Measurements from ENCODE around the gene PERM1.
"Not testable (repeated sequence)": the region's sequence is repeated elsewhere in the genome, so short reads cannot be mapped to it uniquely, and the experiment has no call there.

The PERM1 gene

DNA sequence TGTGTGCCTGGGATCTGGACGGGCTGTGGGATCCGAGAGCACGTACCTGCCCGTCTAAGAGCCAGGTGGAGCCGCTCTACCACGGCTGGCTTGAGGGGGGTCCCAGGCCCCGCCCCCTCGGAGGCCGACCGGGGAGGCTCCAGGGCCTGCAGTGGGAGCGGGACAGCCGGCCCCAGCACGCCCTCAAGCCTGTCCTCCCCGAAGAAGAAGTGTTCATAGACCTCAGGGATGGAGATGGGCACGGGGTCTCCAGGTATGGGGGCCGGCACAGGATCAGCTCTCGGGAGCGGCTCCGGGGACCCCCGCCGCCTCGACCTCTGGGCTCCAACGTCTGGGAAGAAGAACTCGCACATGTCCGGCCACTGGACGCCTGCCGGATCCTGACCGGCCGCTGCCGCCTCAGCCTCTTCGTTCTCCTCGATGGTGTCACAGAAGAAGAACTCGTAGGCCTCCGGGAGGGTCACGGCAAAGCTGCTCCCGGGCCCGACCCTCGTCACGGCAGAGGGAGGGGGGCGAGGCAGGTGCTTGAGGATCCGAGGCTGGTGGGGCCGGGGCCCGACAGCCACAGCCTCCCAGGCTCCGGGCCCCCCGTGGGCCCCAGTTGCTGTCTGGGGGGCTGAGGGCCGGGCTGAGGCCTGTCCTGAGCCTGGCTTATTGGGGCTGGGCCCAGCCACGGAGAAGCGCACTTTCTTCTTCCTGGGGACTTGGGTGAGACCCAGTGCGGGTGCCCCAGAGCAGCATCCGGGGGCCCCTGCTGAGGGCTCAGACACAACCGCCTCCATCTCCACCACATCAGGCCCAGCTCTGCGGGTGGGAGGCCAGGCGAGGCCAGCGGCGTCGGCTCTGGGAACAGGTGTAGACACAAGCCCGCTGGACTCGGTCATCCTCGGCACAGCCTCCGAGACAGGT is 2.8 kb downstream of the PERM1 start:
- DNase-seq (ENCODE audit: low read depth): no peak

DNA sequence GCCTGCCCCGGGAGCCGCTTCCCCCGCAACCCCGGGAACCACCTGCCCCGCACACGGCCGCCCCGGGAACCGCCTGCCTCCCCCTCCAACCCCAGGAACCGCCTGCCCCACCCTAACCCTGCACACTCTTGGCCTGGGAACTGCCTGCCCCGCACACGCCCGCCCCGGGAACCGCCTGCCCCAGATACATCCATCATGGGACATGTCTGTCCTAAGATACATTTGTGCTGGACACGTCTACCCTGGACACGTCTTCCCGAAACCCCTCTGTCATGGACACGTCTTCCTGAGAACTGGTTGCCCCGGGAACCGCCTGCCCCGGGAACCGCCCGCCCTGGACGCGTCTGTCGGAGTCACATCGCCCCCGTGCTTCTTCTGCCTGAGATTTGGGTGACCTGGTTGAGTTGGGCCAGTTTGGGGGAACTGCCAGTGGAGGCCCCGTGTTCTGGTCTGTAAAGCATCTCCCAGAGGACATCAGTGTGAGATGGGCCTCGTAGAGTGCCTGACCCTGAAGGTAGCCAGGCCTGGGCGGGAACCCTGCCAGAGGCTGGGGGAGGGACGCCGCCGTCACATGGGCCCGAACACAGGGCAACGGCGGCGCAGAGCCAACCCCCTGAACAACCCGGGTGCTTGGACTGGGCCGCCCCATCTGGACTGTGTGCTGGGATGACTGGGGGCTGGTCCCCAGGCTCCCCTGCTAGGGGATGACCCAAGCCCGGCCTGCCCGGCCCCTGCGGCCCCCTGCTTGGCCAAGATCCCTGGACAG is 3.6 kb downstream of the PERM1 start:
- DNase-seq (ENCODE audit: low read depth): no peak

DNA sequence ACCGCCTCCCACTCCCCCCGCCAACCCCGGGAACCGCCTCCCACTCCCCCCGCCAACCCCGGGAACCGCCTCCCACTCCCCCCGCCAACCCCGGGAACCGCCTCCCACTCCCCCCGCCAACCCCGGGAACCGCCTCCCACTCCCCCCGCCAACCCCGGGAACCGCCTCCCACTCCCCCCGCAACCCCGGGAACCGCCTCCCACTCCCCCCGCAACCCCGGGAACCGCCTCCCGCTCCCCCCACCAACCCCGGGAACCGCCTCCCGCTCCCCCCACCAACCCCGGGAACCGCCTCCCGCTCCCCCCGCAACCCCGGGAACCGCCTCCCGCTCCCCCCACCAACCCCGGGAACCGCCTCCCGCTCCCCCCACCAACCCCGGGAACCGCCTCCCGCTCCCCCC is 5.1 kb downstream of the PERM1 start:
- not testable (repeated sequence) for DNase-seq (ENCODE audit: low read depth)

DNA sequence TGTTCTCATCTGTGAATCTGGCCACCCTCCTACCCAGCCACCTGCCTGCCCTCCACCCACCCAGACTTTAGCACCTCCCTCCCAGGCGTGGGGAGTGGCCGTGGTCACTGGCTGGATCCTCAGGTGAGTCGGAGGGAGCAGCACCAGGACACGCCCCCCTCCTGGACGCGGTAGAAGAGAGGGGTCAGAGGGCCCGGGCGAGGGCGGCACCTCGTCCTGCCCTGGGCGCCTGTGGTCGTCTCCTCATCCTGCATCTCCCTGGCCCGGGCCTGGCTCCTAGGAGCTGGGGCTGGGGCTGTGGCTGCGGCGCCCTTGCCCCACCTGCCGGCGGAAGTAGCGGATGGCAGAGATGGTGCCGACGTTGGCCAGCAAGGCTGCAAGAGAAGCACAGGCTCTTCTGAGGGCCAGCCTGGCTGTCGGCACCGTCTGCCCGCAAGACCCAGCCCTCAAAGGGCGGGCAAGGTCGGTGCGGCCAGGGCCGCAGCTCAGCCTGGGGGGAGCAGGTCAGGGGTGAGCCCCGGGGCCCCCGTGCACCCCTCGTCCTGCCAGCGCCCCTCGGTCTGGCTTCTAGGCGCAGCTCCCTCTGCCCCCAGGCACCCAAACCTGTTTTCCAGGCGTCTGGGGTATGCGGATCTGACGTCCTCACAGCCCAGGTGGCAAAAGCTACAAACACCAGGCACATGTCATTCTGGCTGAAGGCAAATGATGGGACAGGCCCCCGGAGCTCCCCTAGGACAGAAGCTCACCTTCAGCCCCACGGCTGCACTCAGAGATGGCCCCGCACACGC is 5.8 kb downstream of the PERM1 start:
- peak; percentile 50 for DNase-seq (ENCODE audit: low read depth)

DNA sequence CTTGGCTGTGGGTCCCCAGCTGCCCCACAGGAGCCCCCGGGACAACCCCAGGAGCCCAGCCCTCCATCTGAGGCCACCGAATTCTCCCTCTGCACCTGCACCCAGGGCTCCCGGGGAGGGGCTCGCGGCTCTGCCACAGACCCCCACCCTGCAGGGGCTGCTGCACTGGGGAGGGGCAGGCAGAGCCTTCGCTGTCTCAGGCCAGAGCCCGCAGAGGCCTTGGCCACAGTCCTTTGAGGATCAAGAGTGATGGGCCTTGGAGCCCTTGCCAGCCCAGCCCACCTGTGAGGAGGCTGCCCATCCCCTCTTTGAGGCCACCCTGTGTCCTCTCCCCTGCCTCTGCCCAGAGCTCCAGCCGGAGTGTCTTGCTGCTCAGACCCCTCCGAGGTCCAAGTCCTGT is 6.5 kb downstream of the PERM1 start:
- DNase-seq (ENCODE audit: low read depth): no peak

DNA sequence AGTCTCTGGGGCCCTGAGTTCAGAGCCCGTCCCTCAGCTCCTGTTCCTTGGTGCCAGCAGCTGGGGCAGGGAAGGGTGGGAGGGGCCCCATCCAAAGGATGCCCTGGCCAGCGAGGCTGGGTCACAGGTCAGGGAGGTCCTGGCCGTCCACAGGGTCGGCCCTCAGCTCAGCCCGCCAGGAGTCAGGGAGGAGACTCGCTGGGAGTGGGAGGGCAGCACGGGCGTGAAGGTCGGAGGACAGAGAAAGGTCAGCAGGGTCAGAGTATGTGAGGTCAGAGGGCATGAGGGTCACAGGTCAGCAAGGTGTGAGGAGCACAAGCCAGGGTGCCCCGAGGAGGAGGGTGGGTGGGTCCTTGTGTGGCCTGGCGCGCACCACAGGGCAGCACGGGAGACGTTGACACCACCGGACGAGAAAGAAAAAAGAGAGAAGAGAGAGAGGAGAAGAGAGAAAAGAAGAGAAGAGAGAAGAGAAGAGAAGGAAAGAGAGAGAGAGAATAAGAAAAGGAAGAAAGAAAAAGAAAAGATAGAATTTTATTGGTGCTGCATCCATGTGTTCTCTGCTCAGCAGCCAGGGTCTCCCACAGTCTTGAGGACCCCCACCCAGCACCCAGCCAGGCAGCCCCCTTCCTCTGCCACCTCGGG is 7.1 kb downstream of the PERM1 start:
- no peak for DNase-seq (ENCODE audit: low read depth)

DNA sequence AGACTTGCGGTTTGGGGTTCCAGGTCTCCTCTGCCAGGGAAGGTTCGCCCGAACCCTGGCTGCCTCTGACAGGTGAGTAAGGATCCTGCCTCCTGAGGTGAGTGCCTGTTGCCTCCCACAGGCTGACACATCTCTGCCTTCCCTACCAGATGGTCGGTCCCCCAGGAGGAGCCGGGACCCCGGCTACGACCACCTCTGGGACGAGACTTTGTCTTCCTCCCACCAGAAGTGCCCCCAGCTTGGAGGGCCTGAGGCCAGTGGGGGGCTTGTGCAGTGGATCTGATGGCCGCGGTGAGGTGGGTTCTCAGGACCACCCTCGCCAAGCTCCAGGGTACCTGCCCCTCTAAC is 7.6 kb downstream of the PERM1 start:
- DNase-seq (ENCODE audit: low read depth): no peak

DNA sequence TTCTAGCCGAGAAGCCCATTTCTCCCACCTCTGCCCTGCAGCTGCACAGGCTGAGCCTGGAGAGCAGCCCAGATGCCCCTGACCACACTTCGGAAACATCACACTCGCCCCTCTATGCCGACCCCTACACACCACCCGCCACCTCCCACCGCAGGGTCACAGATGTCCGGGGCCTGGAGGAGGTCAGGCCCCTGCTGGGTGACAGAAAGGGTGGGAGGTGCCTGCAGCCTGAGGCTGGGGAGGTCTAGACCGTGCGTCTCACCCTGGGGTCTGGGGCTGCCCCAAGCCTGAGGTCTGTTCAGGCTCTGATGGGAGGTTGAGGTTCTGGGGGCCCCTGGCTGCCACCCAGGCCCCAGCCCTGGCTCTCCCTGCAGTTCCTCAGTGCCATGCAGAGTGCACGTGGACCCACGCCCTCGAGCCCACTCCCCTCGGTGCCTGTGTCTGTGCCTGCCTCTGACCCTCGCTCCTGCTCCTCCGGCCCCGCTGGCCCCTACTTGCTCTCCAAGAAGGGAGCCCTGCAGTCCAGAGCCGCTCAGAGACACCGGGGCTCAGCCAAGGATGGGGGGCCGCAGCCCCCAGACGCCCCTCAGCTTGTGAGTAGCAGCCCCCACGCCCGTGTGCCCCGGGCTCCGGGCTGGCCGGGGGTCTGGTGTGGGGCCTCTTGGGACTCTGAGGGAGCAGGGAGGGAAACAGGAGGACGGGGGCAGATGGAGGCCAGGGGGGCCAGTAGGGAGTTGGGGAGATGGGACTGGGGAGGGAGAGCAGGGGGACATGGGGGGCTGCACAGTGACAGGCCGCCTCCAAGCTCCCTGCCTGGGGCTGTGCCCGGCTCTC is 8.2 kb downstream of the PERM1 start:
- no peak for DNase-seq (ENCODE audit: low read depth)

DNA sequence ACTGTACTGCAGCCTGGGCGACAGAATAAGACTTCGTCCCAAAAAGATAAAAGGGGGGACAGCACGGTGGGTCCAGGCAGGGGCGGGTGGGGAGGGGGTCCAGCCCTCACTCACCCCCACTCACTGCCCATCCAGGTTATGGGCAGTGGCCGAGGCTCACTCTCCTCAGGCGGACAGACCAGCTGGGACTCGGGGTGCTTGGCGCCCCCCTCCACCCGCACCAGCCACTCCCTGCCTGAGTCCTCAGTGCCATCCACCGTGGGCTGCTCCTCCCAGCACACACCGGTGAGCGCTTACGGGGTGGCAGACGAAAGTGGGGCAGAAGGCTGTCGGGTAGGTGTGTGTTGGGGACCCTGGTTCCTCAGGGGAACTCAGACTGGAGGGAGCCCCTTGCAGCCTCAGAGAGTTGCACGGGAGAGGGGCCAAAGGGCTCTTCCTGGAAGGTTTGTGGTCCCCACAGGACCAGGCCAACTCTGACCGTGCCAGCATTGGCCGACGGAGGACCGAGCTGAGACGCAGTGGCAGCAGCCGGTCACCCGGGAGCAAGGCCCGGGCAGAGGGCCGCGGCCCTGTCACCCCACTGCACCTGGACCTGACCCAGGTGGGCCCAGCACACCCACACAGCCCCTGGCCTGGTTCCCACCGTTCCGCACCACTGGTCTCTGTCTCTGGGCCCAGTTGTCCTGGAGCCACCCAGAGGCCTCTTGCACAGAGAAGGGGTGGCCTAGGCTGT is 9.0 kb downstream of the PERM1 start:
- DNase-seq (ENCODE audit: low read depth): no peak

DNA sequence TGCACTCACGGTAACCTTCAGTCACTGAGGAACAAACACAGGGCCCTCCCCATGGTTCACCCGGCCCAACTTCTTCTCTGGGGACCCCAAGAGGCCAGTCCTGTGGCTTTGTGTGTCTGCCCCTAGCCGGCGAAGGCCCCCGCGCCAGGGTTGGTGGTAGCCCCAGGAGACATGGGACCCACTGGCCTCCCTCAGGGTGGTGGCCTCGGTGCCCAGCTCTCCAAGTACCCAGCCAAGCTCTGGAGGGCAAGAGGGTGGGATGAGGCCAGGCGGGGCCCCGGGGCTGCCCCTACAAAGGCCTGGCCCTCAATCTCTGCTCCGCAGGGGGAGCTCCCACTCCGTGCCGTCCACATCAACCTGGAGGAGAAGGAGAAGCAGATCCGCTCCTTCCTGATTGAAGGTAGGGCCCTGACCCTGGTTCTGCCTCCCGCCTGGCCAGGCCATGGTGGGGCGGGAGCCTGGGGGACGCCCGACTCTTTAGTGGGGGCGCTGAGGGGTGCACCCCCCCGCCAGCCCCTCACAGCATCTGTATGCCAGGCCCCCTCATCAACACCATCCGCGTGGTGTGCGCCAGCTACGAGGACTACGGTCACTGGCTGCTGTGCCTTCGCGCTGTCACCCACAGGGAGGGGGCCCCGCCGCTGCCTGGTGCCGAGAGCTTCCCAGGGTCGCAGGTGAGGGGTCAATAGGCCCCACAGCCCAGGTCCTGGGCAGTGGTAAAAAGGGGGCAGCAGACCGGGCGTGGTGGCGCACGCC is 10.0 kb downstream of the PERM1 start:
- no peak for DNase-seq (ENCODE audit: low read depth)

DNA sequence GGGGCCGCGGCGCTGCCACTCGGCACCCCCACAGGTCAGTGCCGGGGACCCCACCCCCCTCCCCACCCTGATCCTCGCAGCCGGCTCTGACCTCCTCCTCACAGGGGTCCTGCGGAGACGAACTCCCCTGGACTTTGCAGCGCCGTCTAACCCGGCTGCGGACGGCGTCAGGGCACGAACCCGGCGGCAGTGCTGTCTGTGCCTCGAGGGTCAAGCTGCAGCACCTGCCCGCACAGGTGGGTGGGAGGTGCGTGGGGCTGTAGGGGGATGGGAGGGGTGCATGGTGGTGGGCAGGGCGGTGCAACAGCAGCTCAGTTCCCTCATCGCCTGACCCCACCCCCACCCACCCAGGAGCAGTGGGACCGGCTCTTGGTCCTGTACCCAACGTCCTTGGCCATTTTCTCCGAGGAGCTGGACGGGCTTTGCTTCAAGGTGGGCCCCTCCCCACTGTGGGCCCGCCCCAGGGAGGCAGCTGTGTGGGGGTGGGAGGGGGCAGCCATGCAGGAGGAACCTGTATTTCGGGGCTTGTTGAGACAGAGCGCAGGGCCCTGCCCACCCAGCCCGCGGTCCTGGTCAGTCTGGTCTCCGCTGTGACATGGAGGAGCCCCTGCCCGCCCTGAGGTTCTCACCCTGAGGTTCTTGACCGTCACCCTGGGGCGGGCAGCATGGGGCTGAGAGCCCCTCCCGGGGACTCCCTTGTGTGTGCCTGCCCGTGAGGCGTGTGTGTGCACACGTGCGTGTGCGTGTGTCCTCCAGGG is 10.7 kb downstream of the PERM1 start:
- DNase-seq (ENCODE audit: low read depth): no peak

DNA sequence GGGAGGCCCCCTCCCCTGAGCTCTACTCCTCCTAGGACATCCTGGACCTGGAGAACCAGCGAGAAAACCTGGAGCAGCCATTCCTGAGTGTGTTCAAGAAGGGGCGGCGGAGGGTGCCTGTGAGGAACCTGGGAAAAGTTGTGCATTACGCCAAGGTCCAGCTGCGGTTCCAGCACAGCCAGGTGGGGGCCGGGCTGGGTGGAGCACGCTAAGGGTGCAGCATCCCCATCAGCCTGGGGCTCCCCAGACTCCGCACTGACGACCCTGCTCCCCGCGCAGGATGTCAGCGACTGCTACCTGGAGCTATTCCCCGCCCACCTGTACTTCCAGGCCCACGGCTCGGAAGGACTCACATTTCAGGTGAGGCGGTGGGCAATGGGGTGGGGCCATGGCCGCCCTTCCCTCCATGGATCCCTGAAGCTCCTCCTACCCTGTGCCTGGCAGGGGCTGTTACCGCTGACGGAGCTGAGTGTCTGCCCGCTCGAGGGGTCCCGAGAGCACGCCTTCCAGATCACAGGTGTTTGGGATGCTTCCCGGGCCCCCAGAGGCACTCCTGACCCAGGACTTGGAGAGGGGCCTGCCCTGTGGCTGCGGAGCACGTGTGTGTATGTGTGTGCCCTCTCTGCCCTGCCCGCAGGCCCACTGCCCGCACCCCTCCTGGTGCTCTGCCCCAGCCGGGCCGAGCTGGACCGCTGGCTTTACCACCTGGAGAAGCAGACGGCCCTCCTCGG is 11.5 kb downstream of the PERM1 start:
- DNase-seq (ENCODE audit: low read depth): no peak

DNA sequence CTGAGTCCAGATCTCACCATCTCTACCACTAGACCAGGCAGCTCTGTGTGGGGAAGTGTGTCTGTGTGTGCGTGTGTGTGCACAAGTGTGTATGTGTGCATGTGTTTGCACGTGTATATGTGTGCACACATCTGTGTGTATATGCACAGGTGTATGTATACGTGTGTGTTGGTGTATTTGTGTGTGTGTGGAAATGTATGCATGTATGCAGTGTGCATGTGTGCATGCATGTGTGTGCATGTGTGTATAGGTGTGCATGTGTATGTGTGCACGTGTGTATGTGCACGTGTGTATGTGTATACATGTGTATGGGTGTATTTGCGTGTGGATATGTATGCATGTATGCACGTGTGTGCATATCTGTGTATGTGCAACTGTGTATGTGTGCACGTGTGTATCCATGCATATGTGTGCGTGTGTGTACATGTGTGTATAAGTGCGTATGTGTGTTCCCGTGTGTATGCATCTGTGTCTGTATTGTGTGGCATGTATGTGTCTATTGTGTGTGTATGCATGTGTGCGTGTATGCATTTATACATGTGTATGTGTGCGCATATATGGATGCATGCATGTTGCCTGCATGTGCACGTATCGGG is 12.5 kb downstream of the PERM1 start:
- no peak for DNase-seq (ENCODE audit: low read depth)

DNA sequence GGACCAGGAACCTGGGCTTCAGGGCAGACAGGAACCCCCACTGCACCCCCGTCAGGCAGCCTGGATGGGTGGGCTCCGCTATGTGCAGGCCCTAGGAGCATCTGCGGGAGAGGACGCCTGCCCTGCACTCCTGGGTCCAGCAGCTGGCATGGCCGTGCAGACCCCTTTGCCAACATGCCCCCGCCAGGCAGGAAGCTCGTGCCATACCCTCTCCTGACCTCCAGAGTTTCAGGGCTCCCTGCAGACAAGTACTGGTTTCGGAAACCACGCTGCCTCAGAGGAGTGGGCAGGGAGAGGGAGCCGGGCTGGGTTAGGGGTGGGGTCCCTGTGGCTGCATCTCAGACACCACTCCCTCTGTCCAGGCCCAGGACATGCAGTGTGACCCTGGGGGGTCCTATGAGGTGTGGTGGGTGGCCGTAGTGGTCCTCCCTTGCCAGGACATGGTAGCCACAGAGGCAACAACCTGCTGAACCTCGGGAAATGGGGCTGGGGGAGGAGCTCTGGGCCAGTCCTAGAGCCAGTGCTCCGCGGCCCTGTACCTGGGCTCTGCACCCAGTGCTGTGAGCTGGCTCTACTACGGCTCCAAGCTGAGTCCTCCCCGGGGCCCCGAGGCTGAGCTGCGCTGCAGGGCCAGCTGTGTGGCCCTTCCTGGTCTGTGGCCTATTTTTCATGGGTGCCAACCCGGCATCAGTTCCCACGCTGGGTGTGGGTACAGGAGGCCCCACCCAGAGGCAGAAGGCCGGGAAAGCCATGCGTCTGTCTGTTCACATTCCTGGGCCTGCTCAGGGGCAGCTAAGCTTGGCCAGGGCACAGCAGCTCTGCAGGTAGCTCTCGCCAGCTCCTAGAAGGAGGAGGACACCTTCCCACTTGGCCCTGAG is 14.2 kb downstream of the PERM1 start:
- DNase-seq (ENCODE audit: low read depth): no peak

DNA sequence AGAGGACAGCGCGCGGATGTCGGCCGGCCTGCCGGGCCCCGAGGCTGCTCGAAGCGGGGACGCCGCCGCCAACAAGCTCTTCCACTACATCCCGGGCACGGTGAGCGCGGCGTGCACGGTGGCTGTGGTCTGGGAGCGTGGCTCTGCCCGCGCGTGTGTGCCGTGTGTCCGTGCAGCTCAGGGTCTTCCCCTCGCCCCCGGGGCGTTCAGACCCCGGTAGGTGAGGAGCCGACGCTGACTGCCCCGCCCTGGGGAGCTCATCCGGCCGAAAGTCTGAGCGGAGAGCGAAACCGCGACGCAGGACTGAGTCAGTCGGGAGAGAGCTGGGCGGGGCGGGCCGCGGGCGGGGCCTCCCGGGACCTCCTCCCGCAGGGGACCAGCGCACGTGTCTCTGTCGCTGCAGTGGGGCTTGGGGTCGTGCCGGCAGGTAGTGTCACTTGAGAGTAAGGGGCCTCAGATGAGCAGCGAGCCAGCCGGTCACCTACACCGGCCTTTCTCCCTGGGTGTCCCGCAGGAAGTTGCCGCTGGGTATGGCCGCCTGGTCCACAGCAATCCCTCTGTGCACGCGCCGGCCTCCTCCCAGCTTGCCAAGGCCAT is 15.1 kb downstream of the PERM1 start:
- DNase-seq (ENCODE audit: low read depth): peak; percentile 27

DNA sequence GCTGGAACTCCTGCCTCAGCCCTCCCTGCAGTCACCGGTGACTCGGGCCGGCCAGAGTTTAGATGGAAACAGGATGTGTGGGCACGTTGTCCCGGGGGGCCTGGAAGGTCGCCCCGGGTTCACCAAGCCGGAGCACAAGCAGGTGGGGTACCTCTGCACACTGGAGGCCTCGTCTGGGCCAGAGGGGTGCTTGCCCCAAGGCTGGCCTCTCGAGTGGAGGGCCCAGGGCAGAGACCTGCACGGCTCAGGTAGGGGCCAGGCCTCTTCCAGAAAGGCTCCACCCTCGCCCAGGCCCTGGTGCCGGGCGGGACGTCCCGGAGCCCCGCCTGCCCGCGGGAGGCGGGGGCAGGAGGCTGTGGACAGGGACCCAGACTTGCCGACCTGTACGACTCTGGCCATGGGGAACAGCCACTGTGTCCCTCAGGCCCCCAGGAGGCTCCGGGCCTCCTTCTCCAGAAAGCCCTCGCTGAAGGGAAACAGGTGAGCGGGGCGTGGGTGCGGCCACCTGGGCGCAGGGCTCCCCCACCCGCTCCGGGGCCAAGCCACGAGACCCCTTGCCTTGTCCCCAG is 15.7 kb downstream of the PERM1 start, which contains the start of gene PLEKHN1:
Gene PLEKHN1, plus strand, starts transcription at position 348 of the 569 bp plus-strand sequence. Its CDS starts 50 bp downstream, at position 398.
- DNase-seq (ENCODE audit: low read depth): peak; percentile 33

Measured in amniotic epithelial cell (primary cell).